Esophagus muscularis mucosa (tissue), 4 donors: ENCODE data around the gene HOXC5. TPM values are rescaled to one million over a fixed set of nuclear protein-coding genes. Genes with fewer than 3 reads are reported as not detected.
A peak's percentile ranks its signal among the peaks of the same experiment; 100 is the strongest.

Source experiments
- DNase-seq: peaks from one replicate; pipeline ENCODE4 v3.0.0-alpha.2; 2017; ENCODE audit errors: extremely low spot score
- H3K27ac ChIP-seq, 4 donors: fragments of 200-600 bp; sonication (generic); replicated peaks in 1 of 4; 1 replicate in 3 of 4; 2 replicates in 1 of 4; pipeline ENCODE4 v1.5.1; 2016 to 2019; ENCODE audit warnings: mild to moderate bottlenecking in 1 of 4
- H3K27me3 ChIP-seq, 4 donors: fragments of 200-600 bp; sonication (generic); one replicate each; pipeline versions ENCODE4 v1.5.1 to v1.6.0; 2016 to 2019
- H3K36me3 ChIP-seq, 4 donors: fragments of 200-600 bp; sonication (generic); one replicate each; pipeline ENCODE4 v1.5.1; 2016 to 2019
- H3K4me1 ChIP-seq, 4 donors: fragments of 200-600 bp; sonication (generic); one replicate each; pipeline ENCODE4 v1.5.1; 2016 to 2019
- H3K4me3 ChIP-seq, 4 donors: fragments of 200-600 bp; sonication (generic); 1 replicate in 2 of 4; 2 replicates in 2 of 4; pipeline ENCODE4 v1.5.1; 2016 to 2019; ENCODE audit warnings: mild to moderate bottlenecking in 4 of 4, moderate library complexity in 1 of 4
- H3K9me3 ChIP-seq, 4 donors: fragments of 200-600 bp; sonication (generic); 1 replicate in 3 of 4; 2 replicates in 1 of 4; pipeline ENCODE4 v1.5.1; 2016 to 2019
- EP300 ChIP-seq: sonication (generic); formaldehyde crosslinking; IDR thresholded peaks from one replicate; pipeline ENCODE4 v1.6.1; 2017; ENCODE audit warnings: antibody characterized with exemption
- POLR2A ChIP-seq: fragments of 450-650 bp; IDR thresholded peaks from one replicate; pipeline ENCODE4 v1.6.1; 2017; ENCODE audit warnings: antibody characterized with exemption, moderate library complexity, mild to moderate bottlenecking, low read depth
- POLR2AphosphoS5 ChIP-seq, 2 donors: sonication (generic); formaldehyde crosslinking; IDR thresholded peaks; one replicate each; pipeline ENCODE4 v1.6.1; 2017; ENCODE audit warnings: antibody characterized with exemption in 2 of 2
- WGBS: methylation state at CpG from one replicate; pipeline ENCODE4 v1.1.5; 2018; 5-methylcytosine and 5-hydroxymethylcytosine counted together
- intact Hi-C: fragments of 100-400 bp; cut with DNase I; formaldehyde crosslinking; loops from one replicate; pipeline ENCODE4 v1.15.1; 2023
- total RNA-seq, 4 donors: library from RNA; depleted of rRNA; stranded (reverse); fragments of >200 nt; gene quantifications; one replicate each; pipeline versions ENCODE4 v1.1.0 to v1.2.1, GENCODE V29; 2016
- TF ChIP-seq, protein P1 (sequence below), 3 experiments: fragments of 200-600 bp in 2 of 3; fragments of 450-650 bp in 1 of 3; sonication (generic) in 2 of 3; IDR thresholded peaks; one replicate each; pipeline ENCODE4 v1.5.1; 2017 to 2019; ENCODE audit warnings: antibody characterized with exemption in 3 of 3, mild to moderate bottlenecking in 2 of 3, moderate library complexity in 1 of 3

HOXC5 gene
- total RNA-seq, 4 donors from 2014 or later = 0.83 to 2.0 TPM; not detected in 2

GRCh38 chr12:54007538-54008259 is 25.2 kb upstream of the HOXC5 start:
- TF ChIP-seq POLR2AphosphoS5 (IDR thresholded peaks at IDR 0.05) = no peak
- no peaks in the 10 kb centered on the region for H3K9me3 ChIP-seq
- 82% methylated on average over 2 of the region's 2 CpGs for WGBS
- no peak overlapping the region for H3K27ac ChIP-seq
- no peak overlapping the region for H3K4me3 ChIP-seq
- no peak for DNase-seq
- H3K27me3 ChIP-seq = peaks cover 11 to 99% (median 90%) of the 10 kb centered on the region in 4 donors
- peaks cover 16 to 42% (median 27%) of the 10 kb centered on the region in 4 donors for H3K4me1 ChIP-seq
- no peaks in the 10 kb centered on the region for H3K36me3 ChIP-seq
- intact Hi-C loops = loop anchor here (2.0 kb wide), 1 partner anchor 183 kb away; no protein-coding TSS in a partner anchor

- Histone ChIP-seq H3K27me3 (peaks cover 11 to 99% (median 88%) of the 10 kb centered on the region in 4 donors), H3K4me1 (peaks cover 16 to 42% (median 27%) of the 10 kb centered on the region in 4 donors), H3K36me3 (no peaks in the 10 kb centered on the region), H3K27ac (no peak overlapping the region), H3K9me3 (no peaks in the 10 kb centered on the region), H3K4me3 (no peak overlapping the region)
- intact Hi-C loops = no loop called here
- DNase-seq = no peak
- 39% methylated on average over 2 of the region's 2 CpGs for WGBS
- TF ChIP-seq EP300 (no peak), POLR2AphosphoS5 (IDR thresholded peaks at IDR 0.05) (no peak), POLR2A (no peak)
- TF ChIP-seq, protein P1, sequence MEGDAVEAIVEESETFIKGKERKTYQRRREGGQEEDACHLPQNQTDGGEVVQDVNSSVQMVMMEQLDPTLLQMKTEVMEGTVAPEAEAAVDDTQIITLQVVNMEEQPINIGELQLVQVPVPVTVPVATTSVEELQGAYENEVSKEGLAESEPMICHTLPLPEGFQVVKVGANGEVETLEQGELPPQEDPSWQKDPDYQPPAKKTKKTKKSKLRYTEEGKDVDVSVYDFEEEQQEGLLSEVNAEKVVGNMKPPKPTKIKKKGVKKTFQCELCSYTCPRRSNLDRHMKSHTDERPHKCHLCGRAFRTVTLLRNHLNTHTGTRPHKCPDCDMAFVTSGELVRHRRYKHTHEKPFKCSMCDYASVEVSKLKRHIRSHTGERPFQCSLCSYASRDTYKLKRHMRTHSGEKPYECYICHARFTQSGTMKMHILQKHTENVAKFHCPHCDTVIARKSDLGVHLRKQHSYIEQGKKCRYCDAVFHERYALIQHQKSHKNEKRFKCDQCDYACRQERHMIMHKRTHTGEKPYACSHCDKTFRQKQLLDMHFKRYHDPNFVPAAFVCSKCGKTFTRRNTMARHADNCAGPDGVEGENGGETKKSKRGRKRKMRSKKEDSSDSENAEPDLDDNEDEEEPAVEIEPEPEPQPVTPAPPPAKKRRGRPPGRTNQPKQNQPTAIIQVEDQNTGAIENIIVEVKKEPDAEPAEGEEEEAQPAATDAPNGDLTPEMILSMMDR (IDR thresholded peaks at IDR 0.05) = no peak
Observed at GRCh38 chr12:54008260-54008552, 24.6 kb upstream of the HOXC5 start.

DNA sequence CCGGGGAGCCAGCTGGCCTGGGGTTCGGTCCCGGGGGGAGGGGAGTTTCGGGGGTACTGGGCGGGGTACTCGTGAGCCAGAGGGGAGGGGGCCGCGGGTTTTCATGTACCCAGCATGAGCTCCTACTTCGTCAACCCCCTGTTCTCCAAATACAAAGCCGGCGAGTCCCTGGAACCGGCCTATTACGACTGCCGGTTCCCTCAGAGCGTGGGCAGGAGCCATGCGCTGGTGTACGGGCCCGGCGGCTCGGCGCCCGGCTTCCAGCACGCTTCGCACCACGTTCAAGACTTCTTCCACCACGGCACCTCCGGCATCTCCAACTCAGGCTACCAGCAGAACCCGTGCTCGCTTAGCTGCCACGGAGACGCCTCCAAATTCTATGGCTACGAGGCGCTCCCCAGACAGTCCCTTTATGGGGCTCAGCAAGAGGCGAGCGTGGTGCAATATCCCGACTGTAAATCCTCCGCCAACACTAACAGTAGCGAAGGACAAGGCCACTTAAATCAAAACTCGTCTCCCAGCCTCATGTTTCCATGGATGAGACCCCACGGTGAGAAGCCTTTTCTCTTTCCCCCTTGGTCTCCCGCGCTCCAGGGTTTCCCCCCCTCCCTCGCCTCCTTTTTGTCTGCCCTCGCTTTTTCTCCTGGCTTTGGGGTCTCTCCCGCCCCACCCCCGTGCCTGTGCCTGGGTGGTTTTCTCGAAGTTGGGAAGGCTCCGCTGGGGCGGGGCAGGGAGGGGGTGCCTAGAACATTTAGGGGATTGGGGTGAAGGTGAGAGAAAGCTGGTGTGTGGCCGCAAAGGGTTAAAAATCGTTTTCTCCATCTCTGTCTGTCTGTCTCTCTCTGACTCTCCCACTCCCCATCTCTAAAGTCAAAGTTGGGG is 23.4 kb upstream of the HOXC5 start:
- TF ChIP-seq EP300 (no peak), POLR2A (no peak), POLR2AphosphoS5 (IDR thresholded peaks at IDR 0.05) (no peak)
- TF ChIP-seq, protein P1 (IDR thresholded peaks at IDR 0.05) = no peak
- Histone ChIP-seq H3K4me1 (peaks cover 18 to 47% (median 32%) of the 10 kb centered on the region in 4 donors), H3K27me3 (peaks cover 11 to 99% (median 86%) of the 10 kb centered on the region in 4 donors), H3K36me3 (no peaks in the 10 kb centered on the region), H3K9me3 (no peaks in the 10 kb centered on the region), H3K27ac (no peak overlapping the region), H3K4me3 (peak overlapping the region; percentile 16 to 51 (median 34))
- intact Hi-C loops = loop anchor here (10.0 kb wide), 1 partner anchor 355 kb away; the partner anchor contains the start of gene GPR84
- DNase-seq = no peak
- 9% methylated on average over 28 of the region's 51 CpGs for WGBS

DNA sequence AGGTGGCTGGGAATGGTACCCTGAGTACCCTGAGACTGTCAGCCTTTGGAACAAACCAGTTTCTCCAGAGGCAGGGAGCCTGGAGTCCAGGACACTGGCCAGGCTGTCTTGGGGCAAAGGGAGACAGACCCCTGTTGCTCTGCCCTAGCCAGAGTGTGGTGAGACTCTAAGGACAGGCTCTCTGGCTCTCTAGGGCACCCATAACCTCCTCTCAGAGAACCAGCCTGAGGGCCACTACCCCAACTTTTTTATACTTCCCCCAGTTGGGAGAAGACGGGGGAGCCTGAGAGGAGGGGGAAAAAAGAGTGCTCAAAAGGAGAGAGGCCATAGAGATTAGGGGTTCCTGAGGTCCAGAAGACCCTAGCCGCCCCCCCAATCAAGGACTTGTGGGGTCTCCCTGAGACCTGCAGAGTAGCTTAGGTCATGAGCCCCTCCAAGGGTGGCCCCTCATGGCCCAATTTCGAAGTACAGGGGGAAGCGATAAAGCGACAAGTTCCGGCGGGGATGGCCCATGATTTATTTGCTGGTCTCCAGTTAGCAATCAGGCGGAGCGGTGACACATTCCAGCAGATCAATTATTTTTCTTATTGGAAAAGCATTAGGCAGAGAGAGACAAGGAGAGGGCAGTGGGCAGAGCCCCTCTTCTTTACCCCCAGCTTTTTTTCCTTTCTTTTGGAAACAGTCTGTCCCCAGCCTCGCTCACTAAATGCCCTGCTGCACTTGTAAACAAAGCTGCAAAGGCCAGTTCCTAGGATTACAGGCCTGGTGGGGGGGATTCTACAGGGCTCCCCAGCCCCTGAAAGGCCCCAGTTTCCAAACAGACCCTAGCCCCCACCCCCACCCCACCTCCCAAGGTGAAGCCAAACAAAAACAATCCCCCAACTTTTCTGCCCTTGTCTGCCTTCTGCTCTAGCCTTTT is 22.5 kb upstream of the HOXC5 start:
- Histone ChIP-seq H3K27me3 (peaks cover 11 to 99% (median 86%) of the 10 kb centered on the region in 4 donors), H3K4me1 (peaks cover 22 to 56% (median 36%) of the 10 kb centered on the region in 4 donors), H3K27ac (no peak overlapping the region), H3K36me3 (no peaks in the 10 kb centered on the region), H3K4me3 (no peak overlapping the region), H3K9me3 (no peaks in the 10 kb centered on the region)
- 26% methylated on average over 10 of the region's 10 CpGs for WGBS
- DNase-seq = no peak
- TF ChIP-seq, protein P1 (IDR thresholded peaks at IDR 0.05) = no peak
- TF ChIP-seq POLR2AphosphoS5 (IDR thresholded peaks at IDR 0.05) (no peak), EP300 (no peak), POLR2A (no peak)
- intact Hi-C loops = loop anchor here (10.0 kb wide), 1 partner anchor 354 kb away; the partner anchor contains the start of gene GPR84
